Endothelial cell of umbilical vein (primary cell): ENCODE results near the gene ATP10A. TPM values are rescaled to one million over a fixed set of nuclear protein-coding genes. Genes with fewer than 3 reads are reported as not detected.

ENCODE experiments used
- BruUV-seq: library from RNA; stranded (reverse); fragments of 400-500 nt; replicated peaks from 2 replicates; lab custom pipeline; 2021; lab: Mats Ljungman, UMichigan
- CTCF ChIA-PET: fragments of 300-600, 350-600 bp; sonication (Branson Sonifier 250); formaldehyde crosslinking; loops from one replicate; lab custom pipeline; 2021; ENCODE audit warnings: antibody characterized with exemption, inconsistent platforms; lab: Charles Lee
- POLR2A ChIA-PET: fragments of 300-600, 350-600 bp; sonication (Branson Sonifier 250); formaldehyde crosslinking; loops from one replicate; lab custom pipeline; 2021; ENCODE audit warnings: antibody characterized with exemption, inconsistent platforms; lab: Charles Lee
- DNase-seq: peaks from one replicate; pipeline ENCODE4 v3.0.0-alpha.2; 2011; ENCODE audit warnings: low read depth, low spot score
- FAIRE-seq: peaks from 2 replicates; lab custom pipeline; 2011; peaks lifted over from hg19 to GRCh38; lab: Jason Lieb, UNC
- H2AFZ ChIP-seq: 2 replicates; pipeline ENCODE4 v1.6.0; 2012; ENCODE audit warnings: low read depth, low read length, control low read depth, inconsistent platforms
- H3K27ac ChIP-seq: 2 replicates; pipeline ENCODE4 v1.5.1; 2011; ENCODE audit warnings: low read depth, mild to moderate bottlenecking, control low read depth, low read length, moderate library complexity; ENCODE audit not compliant: insufficient read depth
- H3K27me3 ChIP-seq, 2 experiments: 2 replicates each; pipeline versions ENCODE4 v1.6.0 to v1.6.1; 2011; ENCODE audit warnings: low read length in 2 of 2, mixed read lengths in 1 of 2; ENCODE audit not compliant: control insufficient read depth in 2 of 2, insufficient read depth in 2 of 2
- H3K36me3 ChIP-seq, 2 experiments: 2 replicates in 1 of 2; 3 replicates in 1 of 2; pipeline ENCODE4 v1.5.1; 2011; ENCODE audit warnings: low read length in 2 of 2, mild to moderate bottlenecking in 1 of 2, moderate library complexity in 1 of 2; ENCODE audit not compliant: control insufficient read depth in 2 of 2, insufficient read depth in 2 of 2; ENCODE audit errors: extremely low read depth in 1 of 2
- H3K4me1 ChIP-seq: 3 replicates; pipeline ENCODE4 v1.5.1; 2011; ENCODE audit warnings: mild to moderate bottlenecking, low read length; ENCODE audit not compliant: control insufficient read depth, insufficient read depth; ENCODE audit errors: extremely low read depth
- H3K4me2 ChIP-seq: 2 replicates; pipeline ENCODE4 v1.6.1; 2011; ENCODE audit warnings: low read length, control low read depth, mixed read lengths; ENCODE audit not compliant: insufficient read depth
- H3K4me3 ChIP-seq, 3 experiments: fragments of 200-600 bp in 1 of 3; sonication (generic), shearing (Covaris generic) in 1 of 3; replicated peaks in 1 of 3; 2 replicates each; pipeline ENCODE4 v1.5.1; 2011 to 2016; ENCODE audit warnings: control low read depth in 3 of 3, low read length in 3 of 3, mild to moderate bottlenecking in 2 of 3, inconsistent platforms in 1 of 3, low read depth in 1 of 3, moderate library complexity in 1 of 3; ENCODE audit not compliant: insufficient read depth in 1 of 3
- H3K79me2 ChIP-seq: 2 replicates; pipeline ENCODE4 v1.6.0; 2012; ENCODE audit warnings: low read length, inconsistent platforms; ENCODE audit not compliant: control insufficient read depth, insufficient read depth
- H3K9ac ChIP-seq: replicated peaks from 2 replicates; pipeline ENCODE3; 2011; ENCODE audit warnings: low read length, control low read depth; ENCODE audit not compliant: insufficient read depth; ENCODE audit errors: extremely low read depth
- H3K9me1 ChIP-seq: replicated peaks from 3 replicates; pipeline ENCODE4 v1.6.0; 2011; ENCODE audit warnings: mild to moderate bottlenecking, low read length; ENCODE audit not compliant: control insufficient read depth, insufficient read depth; ENCODE audit errors: extremely low read depth
- H3K9me3 ChIP-seq: replicated peaks from 2 replicates; pipeline ENCODE4 v1.5.1; 2012; ENCODE audit warnings: low read length, inconsistent platforms; ENCODE audit not compliant: control insufficient read depth, insufficient read depth
- H4K20me1 ChIP-seq: replicated peaks from 2 replicates; pipeline ENCODE3; 2011; ENCODE audit warnings: mild to moderate bottlenecking, low read length; ENCODE audit not compliant: control insufficient read depth, insufficient read depth; ENCODE audit errors: extremely low read depth
- CTCF ChIP-seq, 2 donors: IDR thresholded peaks; 1 replicate in 1 of 2; 2 replicates in 1 of 2; pipeline ENCODE4 v1.5.1; 2011; ENCODE audit warnings: low read length in 2 of 2, mild to moderate bottlenecking in 2 of 2, moderate library complexity in 2 of 2, control low read depth in 1 of 2, inconsistent platforms in 1 of 2, low read depth in 1 of 2; ENCODE audit not compliant: insufficient read depth in 1 of 2; ENCODE audit errors: extremely low read depth in 1 of 2
- EZH2 ChIP-seq: IDR thresholded peaks from 2 replicates; pipeline ENCODE4 v1.6.1; 2012; ENCODE audit warnings: borderline replicate concordance, low read depth, mild to moderate bottlenecking, moderate library complexity, low read length, inconsistent platforms; ENCODE audit not compliant: severe bottlenecking
- FOS ChIP-seq: IDR thresholded peaks from 2 replicates; pipeline ENCODE4 v1.6.1; 2011; ENCODE audit warnings: mild to moderate bottlenecking, low read length, moderate library complexity, borderline replicate concordance; ENCODE audit not compliant: insufficient read depth
- GATA2 ChIP-seq: IDR thresholded peaks from 2 replicates; pipeline ENCODE4 v1.7.0; 2011; ENCODE audit warnings: low read depth, mild to moderate bottlenecking, moderate library complexity, mixed read lengths, low read length; ENCODE audit not compliant: insufficient read length, insufficient read depth
- JUN ChIP-seq: IDR thresholded peaks from 2 replicates; pipeline ENCODE4 v1.6.1; 2011; ENCODE audit warnings: borderline replicate concordance, low read depth; ENCODE audit not compliant: insufficient read length, insufficient read depth
- MYC ChIP-seq: IDR thresholded peaks from one replicate; pipeline ENCODE4 v1.6.1; 2011; ENCODE audit warnings: mild to moderate bottlenecking, low read depth, low read length
- POLR2A ChIP-seq: IDR thresholded peaks from 2 replicates; pipeline ENCODE4 v1.6.1; 2012; ENCODE audit warnings: low read depth, mild to moderate bottlenecking, control low read depth, low read length
- POLR2AphosphoS5 ChIP-seq: IDR thresholded peaks from 2 replicates; pipeline ENCODE4 v1.6.1; 2012; ENCODE audit warnings: low read depth, mild to moderate bottlenecking, control low read depth, low read length, moderate library complexity; ENCODE audit not compliant: insufficient read depth
- dilution Hi-C: fragments of 300-500 bp; cut with MboI; formaldehyde crosslinking; loops from one replicate; pipeline ENCODE4 v1.15.0; 2019; ENCODE audit warnings: low sequenced_read_pairs; ENCODE audit not compliant: extremely low pct_ligation_motif_present
- intact Hi-C: fragments of 100-400 bp; cut with micrococcal nuclease; formaldehyde crosslinking; loops from one replicate; pipeline ENCODE4 v1.10.0; 2022
- polyA plus RNA-seq, 4 experiments: library from polyadenylated mRNA; depleted of rRNA in 3 of 4; stranded (reverse) in 3 of 4; unstranded in 1 of 4; fragments of >200 nt; gene quantifications; 2 replicates each; pipeline versions ENCODE4 v1.2.1 to v1.2.3, GENCODE V29; 2011 to 2012; ENCODE audit warnings: missing spikeins in 1 of 4
- total RNA-seq: library from RNA; stranded (reverse); gene quantifications from 2 replicates; pipeline ENCODE4 v1.2.3, GENCODE V29; 2021
- TF ChIP-seq, protein P1 (sequence below): IDR thresholded peaks from 2 replicates; pipeline ENCODE4 v1.6.1; 2011; ENCODE audit not compliant: insufficient read depth, insufficient read length

ATP10A gene
- total and polyA plus RNA-seq, 2 donors (not counting 3 experiments of a cell fraction or from before 2014, with no cell fraction given): not detected

DNA sequence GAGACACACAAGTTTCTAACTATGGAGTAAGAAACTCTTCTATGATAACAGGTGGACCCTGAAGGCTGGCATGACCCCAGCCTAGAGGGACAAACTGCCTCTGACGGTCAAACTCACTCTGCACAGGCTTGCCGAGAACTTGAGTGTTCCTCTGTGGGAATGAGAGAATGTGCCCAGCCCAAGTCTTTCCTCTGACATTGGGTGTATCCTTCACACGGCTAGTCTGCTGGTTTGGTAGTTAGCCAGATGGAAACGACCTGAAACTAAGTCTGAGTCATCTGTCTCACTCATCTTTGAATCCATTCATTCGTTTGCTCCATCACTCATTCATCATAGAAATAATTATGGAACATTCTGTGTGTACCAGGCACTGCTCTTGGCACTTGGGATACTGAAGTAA lies 198.4 kb downstream of the ATP10A start:
- POLR2A ChIA-PET: no interaction called here
- Histone ChIP-seq H3K4me2 (no peak overlapping the region), H3K4me1 (no peaks in the 10 kb centered on the region), H3K4me3 (no peak overlapping the region), H3K9ac (no peak overlapping the region), H3K36me3 (no peaks in the 10 kb centered on the region), H3K27ac (no peak overlapping the region), H3K9me3 (peaks cover 3% of the 10 kb centered on the region), H3K79me2 (no peaks in the 10 kb centered on the region), H4K20me1 (no peaks in the 10 kb centered on the region), H2AFZ (no peak overlapping the region), H3K9me1 (no peaks in the 10 kb centered on the region), H3K27me3 (no peaks in the 10 kb centered on the region)
- FAIRE-seq (no peak), DNase-seq (no peak)
- intact Hi-C loops (no loop called here), dilution Hi-C loops (no loop called here)
- CTCF ChIA-PET: no interaction called here
- BruUV-seq: no TSS peak
- TF ChIP-seq, protein P1, sequence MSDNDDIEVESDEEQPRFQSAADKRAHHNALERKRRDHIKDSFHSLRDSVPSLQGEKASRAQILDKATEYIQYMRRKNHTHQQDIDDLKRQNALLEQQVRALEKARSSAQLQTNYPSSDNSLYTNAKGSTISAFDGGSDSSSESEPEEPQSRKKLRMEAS: no peak
- TF ChIP-seq POLR2A (no peak), JUN (no peak), GATA2 (no peak), EZH2 (no peak), POLR2AphosphoS5 (no peak), CTCF (IDR thresholded peaks at IDR 0.05; ENCODE audit: extremely low read depth in 1 of 2, insufficient read depth in 1 of 2, low read depth in 1 of 2, low read length in 2 of 2) (no peak), MYC (no peak), FOS (no peak)
